DOHH2 (cell line): ENCODE data around the gene RPS23.

Experiments
- EZH2phosphoT487 ChIP-seq: fragments of 200-600 bp; sonication (generic); IDR thresholded peaks from 2 replicates; pipeline ENCODE4 v1.6.1; 2017; ENCODE audit warnings: borderline replicate concordance, mild to moderate bottlenecking, antibody characterized with exemption, low read length, moderate library complexity, mixed read lengths
- TF ChIP-seq, protein P1 (sequence below): fragments of 200-600 bp; sonication (generic); IDR thresholded peaks from one replicate; pipeline ENCODE4 v1.5.1; 2014; ENCODE audit warnings: antibody characterized with exemption, mild to moderate bottlenecking, low read depth, low read length; ENCODE audit not compliant: poor library complexity, severe bottlenecking

DNA sequence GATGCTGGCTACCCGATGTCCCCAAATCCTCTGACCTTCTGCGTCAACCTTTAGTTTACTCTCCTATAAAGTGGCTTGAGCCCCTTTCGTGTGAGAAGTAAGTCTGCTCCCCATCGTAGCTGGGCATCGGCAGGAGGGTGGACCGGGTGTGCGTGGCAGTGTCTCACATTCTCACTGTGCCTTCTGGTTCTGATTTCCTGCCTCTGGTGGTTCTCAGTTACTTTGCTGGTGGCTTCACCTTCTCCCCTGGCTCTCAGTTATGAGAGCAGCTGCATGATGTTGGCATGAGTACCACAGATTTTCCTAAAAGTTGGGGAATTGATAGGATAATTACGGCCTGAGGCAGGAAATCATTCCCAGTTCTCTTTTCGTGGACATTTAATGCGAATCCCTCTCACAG, 47.0 kb upstream of the RPS23 start:
- TF ChIP-seq, protein P1, sequence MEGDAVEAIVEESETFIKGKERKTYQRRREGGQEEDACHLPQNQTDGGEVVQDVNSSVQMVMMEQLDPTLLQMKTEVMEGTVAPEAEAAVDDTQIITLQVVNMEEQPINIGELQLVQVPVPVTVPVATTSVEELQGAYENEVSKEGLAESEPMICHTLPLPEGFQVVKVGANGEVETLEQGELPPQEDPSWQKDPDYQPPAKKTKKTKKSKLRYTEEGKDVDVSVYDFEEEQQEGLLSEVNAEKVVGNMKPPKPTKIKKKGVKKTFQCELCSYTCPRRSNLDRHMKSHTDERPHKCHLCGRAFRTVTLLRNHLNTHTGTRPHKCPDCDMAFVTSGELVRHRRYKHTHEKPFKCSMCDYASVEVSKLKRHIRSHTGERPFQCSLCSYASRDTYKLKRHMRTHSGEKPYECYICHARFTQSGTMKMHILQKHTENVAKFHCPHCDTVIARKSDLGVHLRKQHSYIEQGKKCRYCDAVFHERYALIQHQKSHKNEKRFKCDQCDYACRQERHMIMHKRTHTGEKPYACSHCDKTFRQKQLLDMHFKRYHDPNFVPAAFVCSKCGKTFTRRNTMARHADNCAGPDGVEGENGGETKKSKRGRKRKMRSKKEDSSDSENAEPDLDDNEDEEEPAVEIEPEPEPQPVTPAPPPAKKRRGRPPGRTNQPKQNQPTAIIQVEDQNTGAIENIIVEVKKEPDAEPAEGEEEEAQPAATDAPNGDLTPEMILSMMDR = no peak
- no peak for TF ChIP-seq EZH2phosphoT487
